GM19324 (cell line): ENCODE data around the gene ANKRD11.
"Not testable (repeated sequence)": the region's sequence is repeated elsewhere in the genome, so short reads cannot be mapped to it uniquely, and the experiment has no call there.

Source experiments
- ATAC-seq: cut with Tn5 transposase; IDR thresholded peaks from one replicate; pipeline ENCODE4 v1.9.1; 2021; ENCODE audit warnings: mild to moderate bottlenecking, moderate library complexity; ENCODE audit not compliant: unreplicated experiment, low FRiP score

Gene ANKRD11

GRCh38 chr16:89371386-89371785 is 119.0 kb downstream of the ANKRD11 start:
- ATAC-seq = no peak

GRCh38 chr16:89370601-89371000 is 119.8 kb downstream of the ANKRD11 start:
- ATAC-seq = no peak

- no peak for ATAC-seq
Observed at GRCh38 chr16:89370081-89370511, 120.3 kb downstream of the ANKRD11 start.

- no peak for ATAC-seq
Observed at GRCh38 chr16:89369266-89369895, 121.0 kb downstream of the ANKRD11 start.

GRCh38 chr16:89368604-89369249 is 121.6 kb downstream of the ANKRD11 start:
- no peak for ATAC-seq

- no peak for ATAC-seq
Observed at GRCh38 chr16:89367538-89367915, 122.8 kb downstream of the ANKRD11 start.

- no peak for ATAC-seq
Observed at GRCh38 chr16:89366561-89367537, 123.5 kb downstream of the ANKRD11 start.

- ATAC-seq = no peak
Observed at GRCh38 chr16:89365996-89366395, 124.4 kb downstream of the ANKRD11 start.

GRCh38 chr16:89365044-89365467 is 125.3 kb downstream of the ANKRD11 start:
- ATAC-seq = no peak

GRCh38 chr16:89364606-89365005 is 125.8 kb downstream of the ANKRD11 start:
- no peak for ATAC-seq

GRCh38 chr16:89363621-89364393 is 126.6 kb downstream of the ANKRD11 start:
- no peak for ATAC-seq

- not testable (repeated sequence) for ATAC-seq
Observed at GRCh38 chr16:89362540-89363223, 127.7 kb downstream of the ANKRD11 start.

GRCh38 chr16:89361751-89362539 is 128.4 kb downstream of the ANKRD11 start:
- ATAC-seq = peak; percentile 65

GRCh38 chr16:89360760-89361435 is 129.5 kb downstream of the ANKRD11 start:
- ATAC-seq = peak; percentile 59

- no peak for ATAC-seq
Observed at GRCh38 chr16:89359264-89360147, 130.9 kb downstream of the ANKRD11 start.

- ATAC-seq = no peak
Observed at GRCh38 chr16:89358030-89359005, 132.0 kb downstream of the ANKRD11 start.
